BLaER1 treated with 17β-estradiol and CSF1 and Interleukin-3, amounts not matched to agents 10 nM and 100 nM (cell line): ENCODE results near the gene INO80E.

Experiments
- H3K27ac ChIP-seq, 11 experiments: shearing (Covaris generic); formaldehyde crosslinking; 2 replicates each; pipeline ENCODE4 v1.8.1; 2022
- H3K27me3 ChIP-seq, 11 experiments: shearing (Covaris generic); formaldehyde crosslinking; 2 replicates each; pipeline ENCODE4 v1.8.1; 2022
- H3K36me3 ChIP-seq, 11 experiments: shearing (Covaris generic); formaldehyde crosslinking; 2 replicates each; pipeline ENCODE4 v1.8.1; 2022
- H3K4me1 ChIP-seq, 10 experiments: shearing (Covaris generic); formaldehyde crosslinking; 2 replicates each; pipeline ENCODE4 v1.8.1; 2022
- H3K4me2 ChIP-seq, 11 experiments: shearing (Covaris generic); formaldehyde crosslinking; 2 replicates each; pipeline ENCODE4 v1.8.1; 2022
- H3K4me3 ChIP-seq, 10 experiments: shearing (Covaris generic); formaldehyde crosslinking; 2 replicates each; pipeline ENCODE4 v1.8.1; 2022
- H3K9ac ChIP-seq, 11 experiments: shearing (Covaris generic); formaldehyde crosslinking; 2 replicates each; pipeline ENCODE4 v1.8.1; 2022
- H3K9me3 ChIP-seq, 11 experiments: shearing (Covaris generic); formaldehyde crosslinking; replicated peaks in 1 of 11; 2 replicates each; pipeline ENCODE4 v1.8.1; 2022
- H4K20me1 ChIP-seq, 11 experiments: shearing (Covaris generic); formaldehyde crosslinking; 2 replicates each; pipeline ENCODE4 v1.8.1; 2022
- Cebpa-rat ChIP-seq, 11 experiments: shearing (Covaris generic); IDR thresholded peaks; 2 replicates each; pipeline ENCODE4 v1.8.1; 2022

INO80E gene

DNA sequence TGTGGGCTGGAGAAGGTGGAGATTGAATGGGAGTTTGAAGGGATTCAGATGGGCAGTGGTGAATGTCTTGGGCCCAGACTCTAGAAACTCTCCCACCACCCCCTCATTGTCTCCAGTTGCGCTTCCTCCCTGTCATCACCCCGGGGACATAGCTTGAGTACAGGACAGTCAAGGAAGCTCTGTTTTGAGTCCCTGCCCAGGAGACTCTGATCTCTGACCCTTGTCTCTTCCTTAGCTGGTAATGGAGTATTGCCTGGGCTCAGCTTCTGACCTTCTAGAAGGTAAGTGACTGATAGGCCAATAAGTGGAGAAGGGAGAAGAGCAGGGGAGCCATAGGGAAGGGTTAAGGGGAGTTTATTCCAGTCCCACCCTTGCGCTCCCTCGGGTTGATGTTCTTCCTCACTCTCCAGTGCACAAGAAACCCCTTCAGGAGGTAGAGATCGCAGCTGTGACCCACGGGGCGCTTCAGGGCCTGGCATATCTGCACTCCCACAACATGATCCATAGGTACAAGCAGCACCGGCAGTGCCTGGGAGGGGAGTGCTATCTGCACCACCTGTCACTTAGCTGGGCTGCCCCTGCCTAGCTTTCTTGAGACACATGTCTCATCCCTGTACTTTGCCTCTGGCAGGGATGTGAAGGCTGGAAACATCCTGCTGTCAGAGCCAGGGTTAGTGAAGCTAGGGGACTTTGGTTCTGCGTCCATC is 17.3 kb upstream of the INO80E start:
- no peak overlapping the region for H3K27ac ChIP-seq
- no peak for TF ChIP-seq Cebpa-rat (IDR thresholded peaks at IDR 0.05)
- peaks cover 32 to 84% (median 52%) of the 10 kb centered on the region in 11 experiments for H4K20me1 ChIP-seq
- no peak overlapping the region for H3K4me3 ChIP-seq
- H3K27me3 ChIP-seq, result no peaks in the 10 kb centered on the region
- H3K4me1 ChIP-seq, result peaks cover 36 to 45% (median 41%) of the 10 kb centered on the region in 10 experiments
- H3K36me3 ChIP-seq, result peaks cover 64 to 71% (median 67%) of the 10 kb centered on the region in 11 experiments
- peak overlapping the region in 1 of 11 experiments; percentile 4; a peak in 1 of 22 replicates for H3K9ac ChIP-seq
- H3K9me3 ChIP-seq, result no peaks in the 10 kb centered on the region
- H3K4me2 ChIP-seq, result peak overlapping the region in 2 of 11 experiments; percentile 11 to 99; a peak in 3 of 22 replicates

DNA sequence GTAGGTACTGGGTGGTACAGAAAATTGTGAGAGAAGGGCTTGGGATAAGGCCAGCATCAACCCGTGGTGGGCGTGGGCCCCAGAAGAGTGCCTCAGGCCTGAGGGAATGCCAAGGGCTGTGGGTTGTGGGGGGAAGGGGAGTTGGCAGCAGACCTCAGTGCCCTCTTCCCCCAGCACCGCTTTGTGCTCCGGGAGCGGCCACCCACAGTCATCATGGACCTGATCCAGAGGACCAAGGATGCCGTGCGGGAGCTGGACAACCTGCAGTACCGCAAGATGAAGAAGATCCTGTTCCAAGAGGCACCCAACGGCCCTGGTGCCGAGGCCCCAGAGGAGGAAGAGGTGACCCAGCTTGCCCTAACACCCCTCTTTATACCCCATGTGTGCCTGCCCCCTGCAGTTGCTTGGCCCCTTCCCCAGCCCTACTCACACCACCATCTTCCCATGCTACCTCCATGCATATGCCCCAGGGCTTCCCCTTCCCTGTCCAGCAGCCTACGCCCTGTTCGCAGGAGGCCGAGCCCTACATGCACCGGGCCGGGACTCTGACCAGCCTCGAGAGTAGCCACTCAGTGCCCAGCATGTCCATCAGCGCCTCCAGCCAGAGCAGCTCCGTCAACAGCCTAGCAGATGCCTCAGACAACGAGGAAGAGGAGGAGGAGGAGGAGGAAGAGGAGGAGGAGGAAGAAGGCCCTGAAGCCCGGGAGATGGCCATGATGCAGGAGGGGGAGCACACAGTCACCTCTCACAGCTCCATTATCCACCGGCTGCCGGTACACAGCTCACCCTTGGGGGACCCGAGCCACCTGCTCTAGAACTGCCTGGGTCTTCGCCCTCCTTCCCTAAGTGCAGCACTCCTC is 13.3 kb upstream of the INO80E start:
- no peak overlapping the region for H3K4me3 ChIP-seq
- H3K27ac ChIP-seq, result no peak overlapping the region
- H3K9me3 ChIP-seq, result no peaks in the 10 kb centered on the region
- H3K4me2 ChIP-seq, result no peak overlapping the region
- peaks cover 100% of the 10 kb centered on the region in 11 experiments for H3K36me3 ChIP-seq
- no peak for TF ChIP-seq Cebpa-rat (IDR thresholded peaks at IDR 0.05)
- H3K9ac ChIP-seq, result peak overlapping the region in 1 of 11 experiments; percentile 19; a peak in 1 of 22 replicates
- H3K27me3 ChIP-seq, result no peaks in the 10 kb centered on the region
- H3K4me1 ChIP-seq, result peaks cover 0 to 11% (median 8%) of the 10 kb centered on the region in 10 experiments; a peak in 15 of 20 replicates
- peaks cover 0 to 91% (median 23%) of the 10 kb centered on the region in 11 experiments; a peak in 18 of 22 replicates for H4K20me1 ChIP-seq

DNA sequence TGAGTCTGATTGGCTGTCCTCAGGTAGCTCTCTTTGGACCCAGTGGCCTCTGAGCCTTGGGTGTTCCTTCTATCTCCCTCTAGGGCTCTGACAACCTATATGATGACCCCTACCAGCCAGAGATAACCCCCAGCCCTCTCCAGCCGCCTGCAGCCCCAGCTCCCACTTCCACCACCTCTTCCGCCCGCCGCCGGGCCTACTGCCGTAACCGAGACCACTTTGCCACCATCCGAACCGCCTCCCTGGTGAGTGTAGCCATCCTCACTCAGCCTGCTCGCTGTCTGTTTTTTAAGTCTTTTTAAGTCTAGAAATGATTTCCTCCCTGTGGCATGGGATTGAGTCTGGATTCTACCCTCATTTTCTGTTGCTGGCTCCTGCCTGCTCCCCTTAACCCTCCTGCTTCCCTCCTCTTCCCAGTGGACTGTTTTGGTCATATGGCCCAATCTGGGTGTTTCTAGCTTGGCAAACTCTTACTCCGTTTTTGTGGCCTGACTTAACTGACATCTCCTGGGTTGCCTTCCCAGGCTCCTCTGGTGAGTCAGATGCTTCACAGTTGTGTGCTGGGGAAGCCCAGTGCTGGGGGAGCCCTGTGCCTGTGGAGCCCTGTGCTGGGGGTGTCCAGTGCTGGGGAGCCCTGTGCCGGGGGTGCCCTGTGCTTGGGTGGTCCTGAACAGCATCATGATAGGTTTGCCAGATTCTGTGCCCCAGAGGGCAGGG is 12.5 kb upstream of the INO80E start:
- no peak overlapping the region for H3K4me2 ChIP-seq
- H3K9ac ChIP-seq, result peak overlapping the region in 4 of 11 experiments; percentile 11 to 51 (median 20); a peak in 3 of 22 replicates
- H4K20me1 ChIP-seq, result peaks cover 0 to 91% (median 15%) of the 10 kb centered on the region in 11 experiments; a peak in 17 of 22 replicates
- peaks cover 0 to 3% (median under 1%) of the 10 kb centered on the region in 10 experiments; a peak in 5 of 20 replicates for H3K4me1 ChIP-seq
- no peaks in the 10 kb centered on the region for H3K9me3 ChIP-seq
- H3K27ac ChIP-seq, result 0 out of 22 replicates have a peak overlapping the region, but pooled peaks of 1 of the 11 experiments have one; percentile 7
- H3K4me3 ChIP-seq, result no peak overlapping the region
- H3K27me3 ChIP-seq, result no peaks in the 10 kb centered on the region
- TF ChIP-seq Cebpa-rat (IDR thresholded peaks at IDR 0.05), result no peak
- peaks cover 100% of the 10 kb centered on the region in 11 experiments for H3K36me3 ChIP-seq

- TF ChIP-seq Cebpa-rat (IDR thresholded peaks at IDR 0.05), result no peak
- H3K9me3 ChIP-seq, result no peaks in the 10 kb centered on the region
- no peaks in the 10 kb centered on the region for H3K27me3 ChIP-seq
- H3K36me3 ChIP-seq, result peaks cover 100% of the 10 kb centered on the region in 11 experiments
- peak overlapping the region in 4 of 11 experiments; percentile 19 to 51 (median 32); a peak in 4 of 22 replicates for H3K9ac ChIP-seq
- H3K4me1 ChIP-seq, result no peaks in the 10 kb centered on the region
- no peak overlapping the region for H3K4me3 ChIP-seq
- H3K27ac ChIP-seq, result 0 out of 22 replicates have a peak overlapping the region, but pooled peaks of 1 of the 11 experiments have one; percentile 7
- H3K4me2 ChIP-seq, result no peak overlapping the region
- H4K20me1 ChIP-seq, result peaks cover 0 to 90% (median 8%) of the 10 kb centered on the region in 11 experiments; a peak in 12 of 22 replicates
Observed at GRCh38 chr16:29984137-29984763, 11.8 kb upstream of the INO80E start.

DNA sequence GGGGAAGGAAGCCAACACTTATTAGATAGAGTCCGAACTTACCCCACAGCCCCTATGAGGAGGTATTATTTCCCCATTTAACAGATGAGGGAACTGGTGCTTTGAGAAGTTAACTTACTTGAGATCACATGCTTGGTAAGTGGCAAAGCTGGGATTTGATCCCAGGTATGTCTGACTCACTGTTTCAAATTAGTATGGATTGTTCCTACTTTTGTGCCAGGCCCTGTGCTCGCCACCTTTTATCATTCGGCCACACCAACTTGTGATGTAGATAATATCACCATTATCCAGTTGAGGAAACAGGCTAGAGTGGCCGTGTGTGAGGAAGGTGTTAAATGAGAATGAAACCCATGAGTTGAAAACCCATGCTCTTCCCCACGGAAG is 11.3 kb upstream of the INO80E start:
- H4K20me1 ChIP-seq, result peaks cover 0 to 90% (median 10%) of the 10 kb centered on the region in 11 experiments; a peak in 11 of 22 replicates
- H3K36me3 ChIP-seq, result peaks cover 100% of the 10 kb centered on the region in 11 experiments
- H3K9me3 ChIP-seq, result no peaks in the 10 kb centered on the region
- no peak overlapping the region for H3K27ac ChIP-seq
- no peak for TF ChIP-seq Cebpa-rat (IDR thresholded peaks at IDR 0.05)
- no peaks in the 10 kb centered on the region for H3K27me3 ChIP-seq
- H3K9ac ChIP-seq, result peak overlapping the region in 1 of 11 experiments; percentile 41; a peak in 1 of 22 replicates
- H3K4me2 ChIP-seq, result no peak overlapping the region
- no peaks in the 10 kb centered on the region for H3K4me1 ChIP-seq
- H3K4me3 ChIP-seq, result no peak overlapping the region

DNA sequence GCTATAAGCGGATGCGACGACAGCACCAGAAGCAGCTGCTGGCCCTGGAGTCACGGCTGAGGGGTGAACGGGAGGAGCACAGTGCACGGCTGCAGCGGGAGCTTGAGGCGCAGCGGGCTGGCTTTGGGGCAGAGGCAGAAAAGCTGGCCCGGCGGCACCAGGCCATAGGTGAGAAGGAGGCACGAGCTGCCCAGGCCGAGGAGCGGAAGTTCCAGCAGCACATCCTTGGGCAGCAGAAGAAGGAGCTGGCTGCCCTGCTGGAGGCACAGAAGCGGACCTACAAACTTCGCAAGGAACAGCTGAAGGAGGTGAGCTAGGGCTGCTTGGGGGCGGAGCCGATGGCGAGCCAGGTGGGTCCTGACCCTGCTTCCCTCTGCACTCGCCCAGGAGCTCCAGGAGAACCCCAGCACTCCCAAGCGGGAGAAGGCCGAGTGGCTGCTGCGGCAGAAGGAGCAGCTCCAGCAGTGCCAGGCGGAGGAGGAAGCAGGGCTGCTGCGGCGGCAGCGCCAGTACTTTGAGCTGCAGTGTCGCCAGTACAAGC is 10.7 kb upstream of the INO80E start:
- Histone ChIP-seq H3K9me3 (no peaks in the 10 kb centered on the region), H3K27me3 (no peaks in the 10 kb centered on the region), H3K27ac (no peak overlapping the region), H3K9ac (no peak overlapping the region; a peak in 2 of 22 replicates), H3K36me3 (peaks cover 100% of the 10 kb centered on the region in 11 experiments), H3K4me2 (no peak overlapping the region), H3K4me1 (no peaks in the 10 kb centered on the region), H3K4me3 (no peak overlapping the region), H4K20me1 (peaks cover 0 to 86% (median 8%) of the 10 kb centered on the region in 11 experiments; a peak in 11 of 22 replicates)
- TF ChIP-seq Cebpa-rat (IDR thresholded peaks at IDR 0.05), result no peak

DNA sequence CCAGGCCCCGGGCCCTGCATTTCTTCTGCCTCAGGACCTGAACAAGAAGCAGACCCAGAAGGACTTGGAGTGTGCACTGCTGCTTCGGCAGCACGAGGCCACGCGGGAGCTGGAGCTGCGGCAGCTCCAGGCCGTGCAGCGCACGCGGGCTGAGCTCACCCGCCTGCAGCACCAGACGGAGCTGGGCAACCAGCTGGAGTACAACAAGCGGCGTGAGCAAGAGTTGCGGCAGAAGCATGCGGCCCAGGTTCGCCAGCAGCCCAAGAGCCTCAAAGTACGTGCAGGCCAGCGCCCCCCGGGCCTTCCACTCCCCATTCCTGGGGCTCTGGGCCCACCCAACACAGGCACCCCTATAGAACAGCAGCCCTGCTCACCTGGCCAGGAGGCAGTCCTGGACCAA is 9.8 kb upstream of the INO80E start:
- no peak overlapping the region for H3K27ac ChIP-seq
- peaks cover 0 to 89% (median 8%) of the 10 kb centered on the region in 11 experiments; a peak in 11 of 22 replicates for H4K20me1 ChIP-seq
- peaks cover 98 to 100% (median 100%) of the 10 kb centered on the region in 11 experiments for H3K36me3 ChIP-seq
- H3K4me3 ChIP-seq, result no peak overlapping the region
- no peak overlapping the region for H3K4me2 ChIP-seq
- H3K4me1 ChIP-seq, result no peaks in the 10 kb centered on the region
- no peaks in the 10 kb centered on the region for H3K27me3 ChIP-seq
- no peak for TF ChIP-seq Cebpa-rat (IDR thresholded peaks at IDR 0.05)
- peak overlapping the region in 2 of 11 experiments; percentile 15 to 37; a peak in 1 of 22 replicates for H3K9ac ChIP-seq
- H3K9me3 ChIP-seq, result no peaks in the 10 kb centered on the region

DNA sequence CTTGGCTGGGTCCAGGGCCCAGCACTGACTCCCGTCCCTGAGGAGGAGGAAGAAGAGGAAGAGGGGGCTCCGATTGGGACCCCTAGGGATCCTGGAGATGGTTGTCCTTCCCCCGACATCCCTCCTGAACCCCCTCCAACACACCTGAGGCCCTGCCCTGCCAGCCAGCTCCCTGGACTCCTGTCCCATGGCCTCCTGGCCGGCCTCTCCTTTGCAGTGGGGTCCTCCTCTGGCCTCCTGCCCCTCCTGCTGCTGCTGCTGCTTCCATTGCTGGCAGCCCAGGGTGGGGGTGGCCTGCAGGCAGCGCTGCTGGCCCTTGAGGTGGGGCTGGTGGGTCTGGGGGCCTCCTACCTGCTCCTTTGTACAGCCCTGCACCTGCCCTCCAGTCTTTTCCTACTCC is 9.1 kb upstream of the INO80E start:
- peaks cover 98 to 100% (median 100%) of the 10 kb centered on the region in 11 experiments for H3K36me3 ChIP-seq
- H3K9ac ChIP-seq, result no peak overlapping the region
- peaks cover 0 to 92% (median 8%) of the 10 kb centered on the region in 11 experiments; a peak in 12 of 22 replicates for H4K20me1 ChIP-seq
- H3K9me3 ChIP-seq, result no peaks in the 10 kb centered on the region
- H3K4me3 ChIP-seq, result no peak overlapping the region
- no peak for TF ChIP-seq Cebpa-rat (IDR thresholded peaks at IDR 0.05)
- no peaks in the 10 kb centered on the region for H3K27me3 ChIP-seq
- H3K4me1 ChIP-seq, result no peaks in the 10 kb centered on the region
- H3K27ac ChIP-seq, result no peak overlapping the region
- H3K4me2 ChIP-seq, result no peak overlapping the region
